Keratinocyte (primary cell): Measurements from ENCODE around the gene SPRN. TPM values are rescaled to one million over a fixed set of nuclear protein-coding genes. Genes with fewer than 3 reads are reported as not detected.

Experiments
- DNase-seq: peaks from one replicate; pipeline ENCODE4 v3.0.0-alpha.2; 2011; ENCODE audit warnings: low read depth, missing footprints, low spot score
- FAIRE-seq: peaks from 2 replicates; lab custom pipeline; 2011; peaks lifted over from hg19 to GRCh38; lab: Jason Lieb, UNC
- H2AFZ ChIP-seq: 2 replicates; pipeline ENCODE4 v1.6.0; 2012; ENCODE audit warnings: low read length, control low read depth, inconsistent platforms; ENCODE audit not compliant: control insufficient read depth
- H3K27ac ChIP-seq: 2 replicates; pipeline ENCODE4 v1.5.1; 2011; ENCODE audit warnings: low read length; ENCODE audit not compliant: control insufficient read depth, insufficient read depth
- H3K27me3 ChIP-seq: 3 replicates; pipeline ENCODE4 v1.6.0; 2011; ENCODE audit warnings: low read length; ENCODE audit not compliant: control insufficient read depth, insufficient read depth; ENCODE audit errors: extremely low read depth
- H3K36me3 ChIP-seq, 2 experiments: 2 replicates in 1 of 2; 3 replicates in 1 of 2; pipeline ENCODE4 v1.5.1; 2011; ENCODE audit warnings: low read length in 2 of 2, mild to moderate bottlenecking in 1 of 2; ENCODE audit not compliant: control insufficient read depth in 2 of 2, insufficient read depth in 2 of 2; ENCODE audit errors: extremely low read depth in 1 of 2
- H3K4me1 ChIP-seq: 3 replicates; pipeline ENCODE4 v1.5.1; 2011; ENCODE audit warnings: low read length; ENCODE audit not compliant: control insufficient read depth, insufficient read depth; ENCODE audit errors: extremely low read depth
- H3K4me2 ChIP-seq: 3 replicates; pipeline ENCODE4 v1.6.0; 2011; ENCODE audit warnings: low read depth, low read length; ENCODE audit not compliant: control insufficient read depth, insufficient read depth; ENCODE audit errors: extremely low read depth
- H3K4me3 ChIP-seq, 3 experiments: fragments of 200-600 bp in 1 of 3; sonication (generic) in 1 of 3; 2 replicates in 2 of 3; 3 replicates in 1 of 3; pipeline ENCODE4 v1.5.1; 2011 to 2016; ENCODE audit warnings: low read length in 3 of 3, mild to moderate bottlenecking in 3 of 3, control low read depth in 2 of 3, inconsistent platforms in 1 of 3, low read depth in 1 of 3, mixed read lengths in 1 of 3, mixed run types in 1 of 3, moderate library complexity in 1 of 3; ENCODE audit not compliant: control insufficient read depth in 2 of 3, insufficient read depth in 2 of 3; ENCODE audit errors: extremely low read depth in 1 of 3
- H3K79me2 ChIP-seq: 2 replicates; pipeline ENCODE4 v1.6.0; 2012; ENCODE audit warnings: low read length; ENCODE audit not compliant: control insufficient read depth, insufficient read depth
- H3K9ac ChIP-seq: 3 replicates; pipeline ENCODE4 v1.6.0; 2011; ENCODE audit warnings: low read length; ENCODE audit not compliant: control insufficient read depth, insufficient read depth; ENCODE audit errors: extremely low read depth
- H3K9me1 ChIP-seq: 3 replicates; pipeline ENCODE4 v1.6.0; 2011; ENCODE audit warnings: low read length; ENCODE audit not compliant: control insufficient read depth, insufficient read depth; ENCODE audit errors: extremely low read depth
- H3K9me3 ChIP-seq: 2 replicates; pipeline ENCODE4 v1.5.1; 2012; ENCODE audit warnings: low read depth, low read length; ENCODE audit not compliant: control insufficient read depth
- H4K20me1 ChIP-seq: 3 replicates; pipeline ENCODE4 v1.6.0; 2011; ENCODE audit warnings: low read length; ENCODE audit not compliant: control insufficient read depth, insufficient read depth; ENCODE audit errors: extremely low read depth
- EZH2 ChIP-seq: IDR thresholded peaks from one replicate; pipeline ENCODE4 v1.6.1; 2012; ENCODE audit warnings: inconsistent platforms, mild to moderate bottlenecking, low read length, moderate library complexity
- dilution Hi-C: fragments of 300-500 bp; cut with MboI; formaldehyde crosslinking; loops from one replicate; pipeline ENCODE4 v1.7.0; 2020; ENCODE audit warnings: low sequenced_read_pairs; ENCODE audit not compliant: extremely low pct_ligation_motif_present
- polyA plus RNA-seq, 5 experiments: library from polyadenylated mRNA; depleted of rRNA in 3 of 5; stranded (reverse) in 3 of 5; stranded (forward) in 1 of 5; unstranded in 1 of 5; fragments of >200 nt; gene quantifications; 1 replicate in 1 of 5; 2 replicates in 3 of 5; 3 replicates in 1 of 5; pipeline versions ENCODE4 v1.2.1 to v1.2.3, GENCODE V29; 2011 to 2012; ENCODE audit warnings: missing spikeins in 2 of 5, low read depth in 1 of 5, low replicate concordance in 1 of 5
- TF ChIP-seq, protein P1 (sequence below), 3 experiments: IDR thresholded peaks in 1 of 3; conservative IDR thresholded peaks in 1 of 3; optimal IDR thresholded peaks in 1 of 3; 2 replicates in 2 of 3; 3 replicates in 1 of 3; pipeline versions ENCODE3 to v1.5.1; 2011; ENCODE audit warnings: low read length in 3 of 3, mild to moderate bottlenecking in 3 of 3, moderate library complexity in 2 of 3, control low read depth in 1 of 3, inconsistent platforms in 1 of 3; ENCODE audit not compliant: insufficient read depth in 2 of 3; ENCODE audit errors: extremely low read depth in 1 of 3

The SPRN gene
- polyA plus RNA-seq, 1 donor (not counting 4 experiments of a cell fraction or from before 2014, with no cell fraction given), result 0.01 TPM

DNA sequence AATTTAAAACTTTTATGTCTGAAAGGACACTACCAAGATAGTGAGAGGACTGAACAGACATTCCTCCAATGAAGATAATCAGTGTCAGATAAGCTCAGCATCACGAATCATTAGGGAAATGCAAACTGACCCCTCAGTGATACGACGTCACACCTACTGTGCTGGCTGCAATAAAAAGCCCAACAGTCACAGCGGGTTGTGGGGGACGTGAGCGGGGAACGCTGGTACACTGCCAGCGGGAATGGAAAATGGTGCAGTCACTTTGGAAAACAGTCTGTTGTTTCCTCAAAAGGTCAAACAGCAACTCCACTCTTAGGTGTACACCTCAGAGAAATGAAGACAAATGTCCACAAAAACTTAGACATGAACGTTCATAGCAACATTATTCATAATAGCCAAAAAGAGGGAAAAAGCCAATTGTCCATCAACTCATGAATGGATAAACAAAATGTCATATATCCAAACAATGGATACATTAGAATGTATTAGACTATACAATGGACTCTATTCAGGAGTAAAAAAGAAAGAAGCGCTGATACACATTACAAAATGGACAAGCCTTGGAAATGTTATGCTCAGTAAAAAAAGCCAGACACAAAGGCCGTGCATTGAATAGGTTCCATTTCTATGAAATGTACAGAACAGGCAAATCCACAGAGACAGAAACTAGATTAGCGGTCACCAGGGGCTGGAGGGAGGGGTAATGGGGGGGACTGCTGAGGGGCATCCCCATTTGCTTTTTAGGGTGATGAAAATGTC is 48.9 kb downstream of the SPRN start:
- Histone ChIP-seq H3K27ac (no peak overlapping the region), H2AFZ (no peak overlapping the region), H3K27me3 (no peaks in the 10 kb centered on the region), H3K9ac (no peak overlapping the region), H3K9me1 (no peaks in the 10 kb centered on the region), H3K4me3 (no peak overlapping the region), H3K9me3 (no peaks in the 10 kb centered on the region), H3K4me2 (no peak overlapping the region), H4K20me1 (no peaks in the 10 kb centered on the region), H3K36me3 (peaks cover 0 to 2% of the 10 kb centered on the region in 2 experiments), H3K4me1 (peaks cover 5% of the 10 kb centered on the region), H3K79me2 (no peaks in the 10 kb centered on the region)
- FAIRE-seq (no peak), DNase-seq (no peak)
- TF ChIP-seq EZH2, result no peak
- TF ChIP-seq, protein P1, sequence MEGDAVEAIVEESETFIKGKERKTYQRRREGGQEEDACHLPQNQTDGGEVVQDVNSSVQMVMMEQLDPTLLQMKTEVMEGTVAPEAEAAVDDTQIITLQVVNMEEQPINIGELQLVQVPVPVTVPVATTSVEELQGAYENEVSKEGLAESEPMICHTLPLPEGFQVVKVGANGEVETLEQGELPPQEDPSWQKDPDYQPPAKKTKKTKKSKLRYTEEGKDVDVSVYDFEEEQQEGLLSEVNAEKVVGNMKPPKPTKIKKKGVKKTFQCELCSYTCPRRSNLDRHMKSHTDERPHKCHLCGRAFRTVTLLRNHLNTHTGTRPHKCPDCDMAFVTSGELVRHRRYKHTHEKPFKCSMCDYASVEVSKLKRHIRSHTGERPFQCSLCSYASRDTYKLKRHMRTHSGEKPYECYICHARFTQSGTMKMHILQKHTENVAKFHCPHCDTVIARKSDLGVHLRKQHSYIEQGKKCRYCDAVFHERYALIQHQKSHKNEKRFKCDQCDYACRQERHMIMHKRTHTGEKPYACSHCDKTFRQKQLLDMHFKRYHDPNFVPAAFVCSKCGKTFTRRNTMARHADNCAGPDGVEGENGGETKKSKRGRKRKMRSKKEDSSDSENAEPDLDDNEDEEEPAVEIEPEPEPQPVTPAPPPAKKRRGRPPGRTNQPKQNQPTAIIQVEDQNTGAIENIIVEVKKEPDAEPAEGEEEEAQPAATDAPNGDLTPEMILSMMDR (optimal IDR thresholded peaks at IDR 0.05 in 1 of 3, IDR thresholded peaks at IDR 0.05 in 1 of 3, conservative IDR thresholded peaks at IDR 0.05 in 1 of 3; ENCODE audit: extremely low read depth in 1 of 3, insufficient read depth in 2 of 3, low read length in 3 of 3), result no peak
- dilution Hi-C loops, result no loop called here

DNA sequence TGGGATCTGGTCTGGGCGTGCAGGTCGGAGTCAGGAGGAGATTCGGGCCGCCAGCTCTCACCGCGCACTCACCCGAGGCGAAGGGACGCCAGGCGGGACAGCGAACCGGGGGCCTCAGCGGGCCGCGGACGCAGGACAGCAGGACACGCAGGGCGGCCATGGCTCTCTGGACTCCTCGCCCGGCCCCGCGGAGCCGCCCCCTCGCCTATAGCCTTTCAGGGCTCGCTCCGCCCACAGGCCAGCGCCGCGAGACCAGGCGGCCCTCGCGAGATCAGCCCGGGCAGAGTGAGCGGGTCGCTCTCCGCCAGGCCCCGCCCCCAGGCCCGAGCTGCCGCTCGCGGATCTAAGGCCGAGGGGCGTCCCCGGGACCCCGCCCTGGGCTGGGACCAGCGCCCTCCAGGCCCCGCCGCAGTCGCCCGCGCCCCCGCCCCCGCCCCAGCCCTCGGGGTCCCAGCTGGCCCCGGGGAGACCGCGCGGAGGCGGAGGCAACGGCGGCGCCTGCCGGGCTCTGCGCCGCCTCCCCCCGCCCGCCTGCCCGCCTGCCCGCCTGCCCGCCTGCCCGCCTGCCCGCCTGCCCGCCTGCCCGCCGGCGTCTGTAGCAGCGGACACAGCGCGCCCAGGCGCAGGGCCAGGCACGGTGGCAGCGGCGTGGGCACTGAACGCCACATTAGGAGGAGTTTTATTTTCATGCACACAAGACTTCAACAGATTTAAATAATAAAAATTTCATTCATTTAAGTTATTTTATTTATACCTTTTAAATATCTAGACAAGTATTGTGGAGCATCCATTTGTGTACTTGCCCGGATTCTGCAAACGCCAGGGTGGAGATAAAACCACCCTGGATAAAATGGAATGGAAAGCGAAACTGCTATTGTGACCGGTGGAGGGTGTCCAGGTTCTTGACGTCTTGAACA is 51.0 kb downstream of the SPRN start, which contains the start of gene ECHS1:
TSS of gene ECHS1 (minus strand) at position 181 of the 917 bp plus-strand sequence. CDS start at position 160, 21 bp downstream.
- dilution Hi-C loops, result no loop called here
- Histone ChIP-seq H3K9me3 (no peaks in the 10 kb centered on the region), H3K9ac (peak within 1 kb of the TSS; percentile 81), H4K20me1 (no peaks in the 10 kb centered on the region), H3K9me1 (no peaks in the 10 kb centered on the region), H3K79me2 (no peaks in the 10 kb centered on the region), H3K4me3 (peak within 1 kb of the TSS; percentile 68 to 93 (median 68)), H3K36me3 (peaks cover 9 to 15% of the 10 kb centered on the region in 2 experiments), H3K27me3 (no peaks in the 10 kb centered on the region), H3K4me1 (peaks cover 5% of the 10 kb centered on the region), H2AFZ (peak within 1 kb of the TSS; percentile 90), H3K4me2 (peak within 1 kb of the TSS; percentile 76), H3K27ac (peak within 1 kb of the TSS; percentile 40)
- TF ChIP-seq, protein P1 (optimal IDR thresholded peaks at IDR 0.05 in 1 of 3, IDR thresholded peaks at IDR 0.05 in 1 of 3, conservative IDR thresholded peaks at IDR 0.05 in 1 of 3; ENCODE audit: extremely low read depth in 1 of 3, insufficient read depth in 2 of 3, low read length in 3 of 3), result no peak
- TF ChIP-seq EZH2, result no peak
- DNase-seq, result no peak
- no peak for FAIRE-seq
